Transverse colon (tissue), 4 donors: ENCODE results near the gene BCAS1.

Experiments
- CTCF ChIP-seq, 5 experiments: fragments of 200-600 bp in 3 of 5; fragments of 450-650 bp in 2 of 5; sonication (generic) in 3 of 5; IDR thresholded peaks; 1 replicate in 2 of 5; 2 replicates in 3 of 5; pipeline ENCODE4 v1.5.1; 2016 to 2017; ENCODE audit warnings: antibody characterized with exemption in 5 of 5, inconsistent platforms in 3 of 5, mild to moderate bottlenecking in 2 of 5, moderate library complexity in 1 of 5
- EP300 ChIP-seq: sonication (generic); formaldehyde crosslinking; IDR thresholded peaks from one replicate; pipeline ENCODE4 v1.6.1; 2017; ENCODE audit warnings: antibody characterized with exemption, low read depth
- POLR2A ChIP-seq: fragments of 450-650 bp; IDR thresholded peaks from one replicate; pipeline ENCODE4 v1.6.1; 2016; ENCODE audit warnings: antibody characterized with exemption, mild to moderate bottlenecking, moderate library complexity
- POLR2AphosphoS5 ChIP-seq, 3 donors: sonication (generic); formaldehyde crosslinking; IDR thresholded peaks; one replicate each; pipeline ENCODE4 v1.6.1; 2016; ENCODE audit warnings: antibody characterized with exemption in 3 of 3

GRCh38 chr20:54040531-54040930 lies 29.9 kb downstream of the BCAS1 start:
- TF ChIP-seq POLR2A (no peak), CTCF (IDR thresholded peaks at IDR 0.05) (no peak), POLR2AphosphoS5 (IDR thresholded peaks at IDR 0.05) (no peak), EP300 (no peak)
